ENCODE measurements around the gene RIT2.

DNA sequence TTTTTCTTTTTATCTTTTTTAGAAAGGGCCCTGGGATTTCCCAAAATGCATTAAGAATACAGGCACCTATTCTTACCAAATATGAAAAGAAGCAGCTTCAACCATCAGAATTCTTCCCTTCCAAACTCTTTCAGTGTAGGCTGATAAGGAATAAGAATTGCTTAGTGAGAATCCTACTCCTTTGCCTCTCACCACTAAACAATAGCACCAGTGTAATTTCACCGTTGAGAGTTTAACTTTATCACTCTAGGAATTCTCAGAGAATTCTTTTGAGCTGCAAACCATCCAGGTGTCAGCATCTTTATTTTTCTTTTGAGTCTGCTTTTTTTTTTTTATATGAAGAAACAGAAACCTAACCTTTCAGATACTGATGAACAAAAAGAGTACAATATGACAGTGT, 194.9 kb downstream of the RIT2 start:
- TF ChIP-seq, protein P1, sequence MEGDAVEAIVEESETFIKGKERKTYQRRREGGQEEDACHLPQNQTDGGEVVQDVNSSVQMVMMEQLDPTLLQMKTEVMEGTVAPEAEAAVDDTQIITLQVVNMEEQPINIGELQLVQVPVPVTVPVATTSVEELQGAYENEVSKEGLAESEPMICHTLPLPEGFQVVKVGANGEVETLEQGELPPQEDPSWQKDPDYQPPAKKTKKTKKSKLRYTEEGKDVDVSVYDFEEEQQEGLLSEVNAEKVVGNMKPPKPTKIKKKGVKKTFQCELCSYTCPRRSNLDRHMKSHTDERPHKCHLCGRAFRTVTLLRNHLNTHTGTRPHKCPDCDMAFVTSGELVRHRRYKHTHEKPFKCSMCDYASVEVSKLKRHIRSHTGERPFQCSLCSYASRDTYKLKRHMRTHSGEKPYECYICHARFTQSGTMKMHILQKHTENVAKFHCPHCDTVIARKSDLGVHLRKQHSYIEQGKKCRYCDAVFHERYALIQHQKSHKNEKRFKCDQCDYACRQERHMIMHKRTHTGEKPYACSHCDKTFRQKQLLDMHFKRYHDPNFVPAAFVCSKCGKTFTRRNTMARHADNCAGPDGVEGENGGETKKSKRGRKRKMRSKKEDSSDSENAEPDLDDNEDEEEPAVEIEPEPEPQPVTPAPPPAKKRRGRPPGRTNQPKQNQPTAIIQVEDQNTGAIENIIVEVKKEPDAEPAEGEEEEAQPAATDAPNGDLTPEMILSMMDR (IDR thresholded peaks at IDR 0.05; ENCODE audit: insufficient read depth, low read length, poor library complexity, severe bottlenecking) = no peak
- no peak for TF ChIP-seq EZH2phosphoT487 (conservative IDR thresholded peaks at IDR 0.05; ENCODE audit: low read length)
